ENCODE measurements around the gene LRRC17.

- TF ChIP-seq, protein P1, sequence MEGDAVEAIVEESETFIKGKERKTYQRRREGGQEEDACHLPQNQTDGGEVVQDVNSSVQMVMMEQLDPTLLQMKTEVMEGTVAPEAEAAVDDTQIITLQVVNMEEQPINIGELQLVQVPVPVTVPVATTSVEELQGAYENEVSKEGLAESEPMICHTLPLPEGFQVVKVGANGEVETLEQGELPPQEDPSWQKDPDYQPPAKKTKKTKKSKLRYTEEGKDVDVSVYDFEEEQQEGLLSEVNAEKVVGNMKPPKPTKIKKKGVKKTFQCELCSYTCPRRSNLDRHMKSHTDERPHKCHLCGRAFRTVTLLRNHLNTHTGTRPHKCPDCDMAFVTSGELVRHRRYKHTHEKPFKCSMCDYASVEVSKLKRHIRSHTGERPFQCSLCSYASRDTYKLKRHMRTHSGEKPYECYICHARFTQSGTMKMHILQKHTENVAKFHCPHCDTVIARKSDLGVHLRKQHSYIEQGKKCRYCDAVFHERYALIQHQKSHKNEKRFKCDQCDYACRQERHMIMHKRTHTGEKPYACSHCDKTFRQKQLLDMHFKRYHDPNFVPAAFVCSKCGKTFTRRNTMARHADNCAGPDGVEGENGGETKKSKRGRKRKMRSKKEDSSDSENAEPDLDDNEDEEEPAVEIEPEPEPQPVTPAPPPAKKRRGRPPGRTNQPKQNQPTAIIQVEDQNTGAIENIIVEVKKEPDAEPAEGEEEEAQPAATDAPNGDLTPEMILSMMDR (IDR thresholded peaks at IDR 0.05; ENCODE audit: low read length), result no peak
- TF ChIP-seq EZH2 (IDR thresholded peaks at IDR 0.05; ENCODE audit: borderline replicate concordance, low read length), result no peak
Measured at GRCh38 chr7:102869195-102869594, 43.6 kb upstream of the LRRC17 start.
